ENCODE measurements around the gene SYT4. TPM values are rescaled to one million over a fixed set of nuclear protein-coding genes. Genes with fewer than 3 reads are reported as not detected.

The SYT4 gene
- polyA plus RNA-seq, 1 donor: 9.7 TPM

DNA sequence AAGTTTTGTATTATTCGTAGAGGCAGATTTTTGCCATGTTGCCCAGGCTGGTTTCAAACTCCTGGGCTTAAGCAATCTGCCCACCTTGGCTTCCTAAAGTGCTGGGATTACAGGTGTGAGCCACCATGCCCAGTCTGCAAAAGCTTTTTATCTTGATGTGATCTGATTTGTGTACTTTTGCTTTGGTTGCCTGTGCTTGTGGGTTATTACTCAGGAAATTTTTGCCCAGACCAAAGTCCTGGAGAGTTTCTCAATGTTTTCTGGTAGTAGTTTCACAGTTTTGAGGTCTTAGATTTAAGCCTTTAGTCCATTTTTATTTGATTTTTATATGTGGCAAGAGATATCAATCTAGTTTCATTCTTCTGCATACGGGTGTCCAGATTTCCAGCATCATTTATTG lies 42.4 kb downstream of the SYT4 start:
- Histone ChIP-seq H3K9me3 (ENCODE audit: control insufficient read depth, low read depth, low read length) (no peaks in the 10 kb centered on the region), H3K27me3 (ENCODE audit: control insufficient read depth, insufficient read depth, low read length) (no peaks in the 10 kb centered on the region), H3K4me1 (ENCODE audit: control insufficient read depth, insufficient read depth, low read length) (no peaks in the 10 kb centered on the region), H3K36me3 (ENCODE audit: control insufficient read depth, insufficient read depth, low read length) (no peaks in the 10 kb centered on the region), H3K4me3 (ENCODE audit: low read length) (no peak overlapping the region), H3K27ac (ENCODE audit: low read length) (no peak overlapping the region)
- WGBS (ENCODE audit: insufficient coverage, low lambda C conversion rate): 100% methylated on average over 1 of the region's 2 CpGs
- no peak for DNase-seq

- DNase-seq: no peak
- Histone ChIP-seq H3K27me3 (ENCODE audit: control insufficient read depth, insufficient read depth, low read length) (no peaks in the 10 kb centered on the region), H3K4me3 (ENCODE audit: low read length) (no peak overlapping the region), H3K27ac (ENCODE audit: low read length) (no peak overlapping the region), H3K36me3 (ENCODE audit: control insufficient read depth, insufficient read depth, low read length) (no peaks in the 10 kb centered on the region), H3K4me1 (ENCODE audit: control insufficient read depth, insufficient read depth, low read length) (no peaks in the 10 kb centered on the region), H3K9me3 (ENCODE audit: control insufficient read depth, low read depth, low read length) (no peaks in the 10 kb centered on the region)
- no CpG with 5 or more reads among the region's 2 CpGs for WGBS (ENCODE audit: insufficient coverage, low lambda C conversion rate)
Observed at GRCh38 chr18:43222501-43222900, 54.8 kb downstream of the SYT4 start.

DNA sequence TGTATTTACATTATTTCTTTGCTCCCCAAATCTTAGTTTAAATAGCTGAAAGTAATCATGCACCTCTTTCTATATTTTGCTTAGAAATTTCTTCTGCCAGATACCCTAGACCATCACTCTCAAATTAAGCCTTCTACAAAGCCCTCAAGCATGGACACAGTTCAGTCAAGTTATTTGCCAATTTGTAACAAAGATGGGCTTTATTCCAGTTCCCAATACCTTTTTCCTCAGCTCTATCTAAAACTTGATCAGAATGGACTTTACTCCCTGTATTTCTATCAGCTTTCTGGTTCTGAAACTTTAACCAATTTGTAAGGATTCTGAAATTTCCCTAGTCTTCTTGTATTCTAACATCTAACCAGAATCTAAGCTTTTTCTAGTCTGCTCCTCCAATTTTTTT lies 56.6 kb downstream of the SYT4 start:
- H3K27ac ChIP-seq (ENCODE audit: low read length): no peak overlapping the region
- DNase-seq: no peak
- H3K9me3 ChIP-seq (ENCODE audit: control insufficient read depth, low read depth, low read length): no peaks in the 10 kb centered on the region
- H3K36me3 ChIP-seq (ENCODE audit: control insufficient read depth, insufficient read depth, low read length): no peaks in the 10 kb centered on the region
- H3K4me3 ChIP-seq (ENCODE audit: low read length): no peak overlapping the region
- H3K27me3 ChIP-seq (ENCODE audit: control insufficient read depth, insufficient read depth, low read length): no peaks in the 10 kb centered on the region
- H3K4me1 ChIP-seq (ENCODE audit: control insufficient read depth, insufficient read depth, low read length): no peaks in the 10 kb centered on the region

Other genes with a start within 250 kb of the SYT4 start
- 1.9 TPM for gene RIT2, start 161.8 kb downstream of the SYT4 start, polyA plus RNA-seq